Panc1 (cell line): Measurements from ENCODE around the gene DEK. TPM values are rescaled to one million over a fixed set of nuclear protein-coding genes. Genes with fewer than 3 reads are reported as not detected.
A peak's percentile ranks its signal among the peaks of the same experiment; 100 is the strongest.

Source experiments
- ATAC-seq: fragments of 200-7000 bp; cut with Tn5 transposase; 2 replicates; pipeline ENCODE4 v1.9.1; 2020; ENCODE audit warnings: mild to moderate bottlenecking, moderate library complexity
- BruUV-seq: library from RNA; stranded (reverse); fragments of 400-500 nt; replicated peaks from 2 replicates; lab custom pipeline; 2021; lab: Mats Ljungman, UMichigan
- CTCF ChIA-PET: fragments of 300-600 bp; sonication (Branson Sonifier 250); formaldehyde crosslinking; loops from one replicate; lab custom pipeline; 2022; ENCODE audit warnings: antibody characterized with exemption; lab: Charles Lee
- POLR2A ChIA-PET: fragments of 300-600 bp; sonication (Branson Sonifier 250); formaldehyde crosslinking; loops from one replicate; lab custom pipeline; 2022; ENCODE audit warnings: antibody characterized with exemption; lab: Charles Lee
- DNase-seq: peaks from one replicate; pipeline ENCODE4 v3.0.0-alpha.2; 2010; ENCODE audit warnings: low read depth, low spot score
- H3K27ac ChIP-seq: 2 replicates; pipeline ENCODE4 v1.5.1; 2011; ENCODE audit warnings: mild to moderate bottlenecking, low read length, inconsistent platforms
- H3K27me3 ChIP-seq: fragments of 200-500 bp; sonication (Bioruptor generic); 2 replicates; pipeline ENCODE4 v1.6.0; 2014; ENCODE audit warnings: low read length, inconsistent platforms; ENCODE audit not compliant: control insufficient read depth, insufficient read depth
- H3K36me3 ChIP-seq: fragments of 200-500 bp; sonication (Bioruptor generic); 2 replicates; pipeline ENCODE4 v1.5.1; 2014; ENCODE audit warnings: inconsistent platforms, mild to moderate bottlenecking, low read length, moderate library complexity; ENCODE audit not compliant: control insufficient read depth, insufficient read depth
- H3K4me1 ChIP-seq: 2 replicates; pipeline ENCODE4 v1.5.1; 2011; ENCODE audit warnings: inconsistent platforms, mild to moderate bottlenecking, low read length, moderate library complexity; ENCODE audit not compliant: control insufficient read depth, insufficient read depth
- H3K4me3 ChIP-seq, 2 experiments: 2 replicates each; pipeline ENCODE4 v1.5.1; 2011 to 2012; ENCODE audit warnings: low read depth in 2 of 2, low read length in 2 of 2, mild to moderate bottlenecking in 2 of 2, inconsistent platforms in 1 of 2, moderate library complexity in 1 of 2
- H3K9me3 ChIP-seq: fragments of 200-500 bp; sonication (Bioruptor generic); 2 replicates; pipeline ENCODE4 v1.5.1; 2014; ENCODE audit warnings: low read depth, mild to moderate bottlenecking, inconsistent platforms, low read length, moderate library complexity; ENCODE audit not compliant: control insufficient read depth, insufficient read depth
- POLR2AphosphoS5 ChIP-seq: IDR thresholded peaks from 2 replicates; pipeline ENCODE4 v1.6.1; 2012; ENCODE audit warnings: mild to moderate bottlenecking, low read depth, low read length, moderate library complexity
- SIN3A ChIP-seq: IDR thresholded peaks from 2 replicates; pipeline ENCODE4 v1.6.1; 2012; ENCODE audit warnings: low read depth, mild to moderate bottlenecking, low read length, moderate library complexity, borderline replicate concordance; ENCODE audit not compliant: insufficient read depth
- TCF7L2 ChIP-seq: IDR thresholded peaks from 2 replicates; pipeline ENCODE4 v1.6.1; 2011; ENCODE audit warnings: mild to moderate bottlenecking, low read depth, low read length, inconsistent platforms
- in situ Hi-C: cut with HindIII; loops from 2 replicates; pipeline ENCODE4 v1.10.0; 2016; ENCODE audit warnings: low sequenced_read_pairs, low pct_unique_long_range_greater_than_20kb
- intact Hi-C: fragments of 100-400 bp; cut with micrococcal nuclease; formaldehyde crosslinking; loops from one replicate; pipeline ENCODE4 v1.10.0; 2022; ENCODE audit not compliant: unreplicated experiment
- total RNA-seq: library from RNA; stranded (reverse); gene quantifications from one replicate; pipeline ENCODE4 v1.2.1, GENCODE V29; 2021; ENCODE audit not compliant: unreplicated experiment
- TF ChIP-seq, protein P1 (sequence below), 2 experiments: IDR thresholded peaks; 2 replicates each; pipeline ENCODE4 v1.6.1; 2011 to 2012; ENCODE audit warnings: low read depth in 2 of 2, control low read depth in 1 of 2, low read length in 1 of 2, mild to moderate bottlenecking in 1 of 2, moderate library complexity in 1 of 2; ENCODE audit not compliant: insufficient read depth in 1 of 2
- TF ChIP-seq, protein P2 (sequence below): fragments of 450-650 bp; IDR thresholded peaks from 2 replicates; pipeline ENCODE4 v1.5.1; 2017; ENCODE audit warnings: mild to moderate bottlenecking

Gene DEK
- total RNA-seq, 1 experiment from 2014 or later: 177 TPM

DNA sequence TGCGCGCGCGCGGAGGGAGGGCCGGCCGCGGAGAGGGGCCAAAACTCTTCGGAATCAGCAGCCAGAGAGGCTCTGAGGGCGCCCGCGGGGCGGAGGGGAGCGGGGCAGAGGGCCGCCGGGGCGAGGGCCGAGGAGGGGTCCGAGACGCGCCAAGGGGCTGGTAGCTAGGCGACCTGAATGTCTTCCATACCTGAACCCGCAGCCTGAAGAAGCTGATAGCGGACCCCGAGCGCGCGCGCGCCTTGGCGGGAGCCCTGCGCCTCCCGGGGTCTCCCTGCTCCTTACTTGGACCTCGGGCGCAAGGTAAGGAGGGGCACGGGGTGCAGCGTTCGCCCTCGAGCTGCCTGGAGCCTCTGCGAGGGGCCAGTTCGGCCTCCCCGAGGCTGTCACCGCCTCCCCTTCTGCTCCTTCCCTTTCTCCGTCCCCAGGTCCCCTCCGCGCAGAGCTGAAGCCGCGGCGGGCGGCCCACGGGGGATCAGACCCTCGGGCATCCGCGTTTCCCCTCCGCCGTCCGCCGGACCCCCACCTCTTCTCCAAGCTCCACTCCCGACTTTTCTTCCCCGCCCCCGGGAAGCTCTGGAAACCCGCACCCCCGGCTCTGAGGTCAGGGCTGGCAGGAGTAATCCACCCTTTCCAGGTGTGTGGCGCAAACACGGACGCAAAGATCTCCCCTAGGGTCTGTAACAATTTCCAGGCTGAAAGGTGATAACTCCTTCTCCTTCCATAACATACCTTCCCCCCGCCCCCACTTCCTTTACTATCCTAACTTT, 13.1 kb upstream of the DEK start:
- no peak overlapping the region for H3K27ac ChIP-seq
- 0 out of 2 replicates have a peak, but pooled peaks cover 5% of the 10 kb centered on the region for H3K4me1 ChIP-seq
- H3K9me3 ChIP-seq: no peaks in the 10 kb centered on the region
- H3K36me3 ChIP-seq: no peaks in the 10 kb centered on the region
- no TSS peak for BruUV-seq
- POLR2A ChIA-PET: interaction anchor here (0.5 to 0.7 kb wide), 2 partner anchors 71 to 745 kb away, joined by 3 to 9 read pairs; no protein-coding TSS in a partner anchor
- peaks cover 12% of the 10 kb centered on the region for H3K27me3 ChIP-seq
- CTCF ChIA-PET: interaction anchor here (0.6 kb wide), 1 partner anchor 31 kb away, joined by 3 read pairs; no protein-coding TSS in a partner anchor
- ATAC-seq (peak; percentile 77), DNase-seq (no peak)
- H3K4me3 ChIP-seq: peak overlapping the region; percentile 44 to 50
- in situ Hi-C loops: no loop called here
- intact Hi-C loops: no loop called here
- TF ChIP-seq, protein P1, sequence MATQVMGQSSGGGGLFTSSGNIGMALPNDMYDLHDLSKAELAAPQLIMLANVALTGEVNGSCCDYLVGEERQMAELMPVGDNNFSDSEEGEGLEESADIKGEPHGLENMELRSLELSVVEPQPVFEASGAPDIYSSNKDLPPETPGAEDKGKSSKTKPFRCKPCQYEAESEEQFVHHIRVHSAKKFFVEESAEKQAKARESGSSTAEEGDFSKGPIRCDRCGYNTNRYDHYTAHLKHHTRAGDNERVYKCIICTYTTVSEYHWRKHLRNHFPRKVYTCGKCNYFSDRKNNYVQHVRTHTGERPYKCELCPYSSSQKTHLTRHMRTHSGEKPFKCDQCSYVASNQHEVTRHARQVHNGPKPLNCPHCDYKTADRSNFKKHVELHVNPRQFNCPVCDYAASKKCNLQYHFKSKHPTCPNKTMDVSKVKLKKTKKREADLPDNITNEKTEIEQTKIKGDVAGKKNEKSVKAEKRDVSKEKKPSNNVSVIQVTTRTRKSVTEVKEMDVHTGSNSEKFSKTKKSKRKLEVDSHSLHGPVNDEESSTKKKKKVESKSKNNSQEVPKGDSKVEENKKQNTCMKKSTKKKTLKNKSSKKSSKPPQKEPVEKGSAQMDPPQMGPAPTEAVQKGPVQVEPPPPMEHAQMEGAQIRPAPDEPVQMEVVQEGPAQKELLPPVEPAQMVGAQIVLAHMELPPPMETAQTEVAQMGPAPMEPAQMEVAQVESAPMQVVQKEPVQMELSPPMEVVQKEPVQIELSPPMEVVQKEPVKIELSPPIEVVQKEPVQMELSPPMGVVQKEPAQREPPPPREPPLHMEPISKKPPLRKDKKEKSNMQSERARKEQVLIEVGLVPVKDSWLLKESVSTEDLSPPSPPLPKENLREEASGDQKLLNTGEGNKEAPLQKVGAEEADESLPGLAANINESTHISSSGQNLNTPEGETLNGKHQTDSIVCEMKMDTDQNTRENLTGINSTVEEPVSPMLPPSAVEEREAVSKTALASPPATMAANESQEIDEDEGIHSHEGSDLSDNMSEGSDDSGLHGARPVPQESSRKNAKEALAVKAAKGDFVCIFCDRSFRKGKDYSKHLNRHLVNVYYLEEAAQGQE (IDR thresholded peaks at IDR 0.05; ENCODE audit: insufficient read depth in 1 of 2, low read depth in 2 of 2, low read length in 1 of 2): no peak
- TF ChIP-seq POLR2AphosphoS5: no peak

DNA sequence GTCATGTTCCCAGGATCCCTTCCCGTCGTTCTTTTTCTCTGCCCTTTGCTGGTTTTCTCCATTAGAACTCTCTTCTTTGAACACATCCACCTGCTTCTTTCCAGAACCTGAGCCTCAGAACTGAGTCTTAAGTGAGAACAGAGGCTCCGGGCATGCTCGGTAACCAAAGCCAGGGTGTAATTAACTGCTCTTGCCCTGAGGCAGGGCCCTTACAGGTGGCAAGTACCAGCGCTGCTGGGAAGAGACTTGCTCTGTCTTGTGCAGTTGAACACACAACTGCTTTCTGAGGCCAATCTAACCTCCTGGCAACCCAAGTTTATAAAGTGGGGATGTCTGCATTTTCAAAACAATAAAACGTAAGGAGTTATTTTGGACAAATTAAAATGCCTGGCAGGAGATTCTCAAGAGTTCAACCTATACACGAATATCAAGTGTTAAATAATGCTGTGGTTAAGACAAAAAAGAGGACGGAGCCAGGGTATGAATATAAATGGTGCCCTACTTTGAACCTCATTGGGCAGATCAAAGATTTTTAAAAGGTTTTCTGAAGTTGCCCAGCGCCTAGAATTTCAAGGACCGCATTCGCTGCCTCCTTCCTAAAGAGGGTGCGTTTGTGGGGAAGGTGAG, 12.4 kb upstream of the DEK start:
- BruUV-seq: no TSS peak
- Histone ChIP-seq H3K4me1 (0 out of 2 replicates have a peak, but pooled peaks cover 5% of the 10 kb centered on the region), H3K36me3 (no peaks in the 10 kb centered on the region), H3K4me3 (peak overlapping the region; percentile 44 to 50), H3K27ac (no peak overlapping the region), H3K9me3 (no peaks in the 10 kb centered on the region), H3K27me3 (peaks cover 12% of the 10 kb centered on the region)
- intact Hi-C loops: no loop called here
- ATAC-seq (peak; percentile 67), DNase-seq (no peak)
- TF ChIP-seq, protein P2, sequence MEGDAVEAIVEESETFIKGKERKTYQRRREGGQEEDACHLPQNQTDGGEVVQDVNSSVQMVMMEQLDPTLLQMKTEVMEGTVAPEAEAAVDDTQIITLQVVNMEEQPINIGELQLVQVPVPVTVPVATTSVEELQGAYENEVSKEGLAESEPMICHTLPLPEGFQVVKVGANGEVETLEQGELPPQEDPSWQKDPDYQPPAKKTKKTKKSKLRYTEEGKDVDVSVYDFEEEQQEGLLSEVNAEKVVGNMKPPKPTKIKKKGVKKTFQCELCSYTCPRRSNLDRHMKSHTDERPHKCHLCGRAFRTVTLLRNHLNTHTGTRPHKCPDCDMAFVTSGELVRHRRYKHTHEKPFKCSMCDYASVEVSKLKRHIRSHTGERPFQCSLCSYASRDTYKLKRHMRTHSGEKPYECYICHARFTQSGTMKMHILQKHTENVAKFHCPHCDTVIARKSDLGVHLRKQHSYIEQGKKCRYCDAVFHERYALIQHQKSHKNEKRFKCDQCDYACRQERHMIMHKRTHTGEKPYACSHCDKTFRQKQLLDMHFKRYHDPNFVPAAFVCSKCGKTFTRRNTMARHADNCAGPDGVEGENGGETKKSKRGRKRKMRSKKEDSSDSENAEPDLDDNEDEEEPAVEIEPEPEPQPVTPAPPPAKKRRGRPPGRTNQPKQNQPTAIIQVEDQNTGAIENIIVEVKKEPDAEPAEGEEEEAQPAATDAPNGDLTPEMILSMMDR: no peak
- TF ChIP-seq POLR2AphosphoS5 (no peak), SIN3A (no peak), TCF7L2 (no peak)
- TF ChIP-seq, protein P1 (IDR thresholded peaks at IDR 0.05; ENCODE audit: insufficient read depth in 1 of 2, low read depth in 2 of 2, low read length in 1 of 2): no peak
- CTCF ChIA-PET: no interaction called here
- in situ Hi-C loops: no loop called here
- POLR2A ChIA-PET: no interaction called here
